ENCODE data around the gene ALDH7A1. TPM values are rescaled to one million over a fixed set of nuclear protein-coding genes. Genes with fewer than 3 reads are reported as not detected.
"Not testable (repeated sequence)": the region's sequence is repeated elsewhere in the genome, so short reads cannot be mapped to it uniquely, and the experiment has no call there.

Gene ALDH7A1
- total RNA-seq, 1 donor from 2014 or later, result 29.7 TPM

GRCh38 chr5:126617603-126618002 lies 22.6 kb upstream of the ALDH7A1 start:
- peaks cover 12 to 20% (median 14%) of the 10 kb centered on the region in 3 donors for H3K36me3 ChIP-seq (ENCODE audit: control insufficient read depth in 3 of 3, insufficient read depth in 3 of 3, low read length in 3 of 3)
- H3K9me3 ChIP-seq (ENCODE audit: control insufficient read depth in 3 of 3, low read length in 3 of 3); H3K4me3 ChIP-seq (ENCODE audit: low read length in 3 of 3); H3K27ac ChIP-seq (ENCODE audit: low read depth, low read length); H3K27me3 ChIP-seq (ENCODE audit: control insufficient read depth in 3 of 3, insufficient read depth in 3 of 3, low read length in 3 of 3); H3K9ac ChIP-seq (ENCODE audit: low read depth in 1 of 3, low read length in 3 of 3); H3K4me1 ChIP-seq (ENCODE audit: control insufficient read depth in 3 of 3, insufficient read depth in 3 of 3, low read length in 3 of 3): not testable (repeated sequence)

GRCh38 chr5:126615286-126615685 lies 20.3 kb upstream of the ALDH7A1 start:
- peaks cover 12 to 21% (median 18%) of the 10 kb centered on the region in 3 donors for H3K36me3 ChIP-seq (ENCODE audit: control insufficient read depth in 3 of 3, insufficient read depth in 3 of 3, low read length in 3 of 3)
- H3K4me1 ChIP-seq (ENCODE audit: control insufficient read depth in 3 of 3, insufficient read depth in 3 of 3, low read length in 3 of 3), result peaks cover 0 to 3% (median 0%) of the 10 kb centered on the region in 3 donors
- H3K4me3 ChIP-seq (ENCODE audit: low read length in 3 of 3), result no peak overlapping the region
- no peak overlapping the region for H3K27ac ChIP-seq (ENCODE audit: low read depth, low read length)
- no peaks in the 10 kb centered on the region for H3K27me3 ChIP-seq (ENCODE audit: control insufficient read depth in 3 of 3, insufficient read depth in 3 of 3, low read length in 3 of 3)
- no peak overlapping the region for H3K9ac ChIP-seq (ENCODE audit: low read depth in 1 of 3, low read length in 3 of 3)
- no peaks in the 10 kb centered on the region for H3K9me3 ChIP-seq (ENCODE audit: control insufficient read depth in 3 of 3, low read length in 3 of 3)

GRCh38 chr5:126613941-126614592 lies 19.0 kb upstream of the ALDH7A1 start:
- H3K36me3 ChIP-seq (ENCODE audit: control insufficient read depth in 3 of 3, insufficient read depth in 3 of 3, low read length in 3 of 3), result peaks cover 10 to 26% (median 24%) of the 10 kb centered on the region in 3 donors

GRCh38 chr5:126610616-126611015 lies 15.6 kb upstream of the ALDH7A1 start:
- no peak overlapping the region for H3K27ac ChIP-seq (ENCODE audit: low read depth, low read length)

More at GRCh38 chr5:126613941-126614592, 19.0 kb upstream of the ALDH7A1 start:
- H3K27ac ChIP-seq (ENCODE audit: low read depth, low read length), result no peak overlapping the region
- no peak overlapping the region for H3K4me3 ChIP-seq (ENCODE audit: low read length in 3 of 3)
- no peaks in the 10 kb centered on the region for H3K27me3 ChIP-seq (ENCODE audit: control insufficient read depth in 3 of 3, insufficient read depth in 3 of 3, low read length in 3 of 3)
- H3K4me1 ChIP-seq (ENCODE audit: control insufficient read depth in 3 of 3, insufficient read depth in 3 of 3, low read length in 3 of 3), result peaks cover 0 to 3% (median 0%) of the 10 kb centered on the region in 3 donors
- no peak overlapping the region for H3K9ac ChIP-seq (ENCODE audit: low read depth in 1 of 3, low read length in 3 of 3)
- H3K9me3 ChIP-seq (ENCODE audit: control insufficient read depth in 3 of 3, low read length in 3 of 3), result no peaks in the 10 kb centered on the region

GRCh38 chr5:126610160-126610559 lies 15.1 kb upstream of the ALDH7A1 start:
- Histone ChIP-seq H3K4me1 (ENCODE audit: control insufficient read depth in 3 of 3, insufficient read depth in 3 of 3, low read length in 3 of 3) (peaks cover 8 to 9% (median 9%) of the 10 kb centered on the region in 3 donors), H3K27me3 (ENCODE audit: control insufficient read depth in 3 of 3, insufficient read depth in 3 of 3, low read length in 3 of 3) (no peaks in the 10 kb centered on the region), H3K36me3 (ENCODE audit: control insufficient read depth in 3 of 3, insufficient read depth in 3 of 3, low read length in 3 of 3) (peaks cover 0 to 20% (median 20%) of the 10 kb centered on the region in 3 donors), H3K27ac (ENCODE audit: low read depth, low read length) (no peak overlapping the region), H3K9ac (ENCODE audit: low read depth in 1 of 3, low read length in 3 of 3) (no peak overlapping the region), H3K9me3 (ENCODE audit: control insufficient read depth in 3 of 3, low read length in 3 of 3) (no peaks in the 10 kb centered on the region), H3K4me3 (ENCODE audit: low read length in 3 of 3) (no peak overlapping the region)

More at GRCh38 chr5:126610616-126611015, 15.6 kb upstream of the ALDH7A1 start:
- H3K4me3 ChIP-seq (ENCODE audit: low read length in 3 of 3), result no peak overlapping the region
- H3K27me3 ChIP-seq (ENCODE audit: control insufficient read depth in 3 of 3, insufficient read depth in 3 of 3, low read length in 3 of 3), result no peaks in the 10 kb centered on the region
- peaks cover 4 to 7% (median 5%) of the 10 kb centered on the region in 3 donors for H3K4me1 ChIP-seq (ENCODE audit: control insufficient read depth in 3 of 3, insufficient read depth in 3 of 3, low read length in 3 of 3)
- no peak overlapping the region for H3K9ac ChIP-seq (ENCODE audit: low read depth in 1 of 3, low read length in 3 of 3)
- H3K9me3 ChIP-seq (ENCODE audit: control insufficient read depth in 3 of 3, low read length in 3 of 3), result no peaks in the 10 kb centered on the region
- H3K36me3 ChIP-seq (ENCODE audit: control insufficient read depth in 3 of 3, insufficient read depth in 3 of 3, low read length in 3 of 3), result peaks cover 0 to 17% (median 17%) of the 10 kb centered on the region in 3 donors

GRCh38 chr5:126605525-126605924 lies 10.5 kb upstream of the ALDH7A1 start:
- H3K36me3 ChIP-seq (ENCODE audit: control insufficient read depth in 3 of 3, insufficient read depth in 3 of 3, low read length in 3 of 3), result peaks cover 8 to 25% (median 25%) of the 10 kb centered on the region in 3 donors
- H3K27ac ChIP-seq (ENCODE audit: low read depth, low read length), result no peak overlapping the region
- no peak overlapping the region for H3K4me3 ChIP-seq (ENCODE audit: low read length in 3 of 3)
- peaks cover 21 to 25% (median 24%) of the 10 kb centered on the region in 3 donors for H3K4me1 ChIP-seq (ENCODE audit: control insufficient read depth in 3 of 3, insufficient read depth in 3 of 3, low read length in 3 of 3)
- peak overlapping the region in 2 of 3 donors; percentile 45 to 47 for H3K9ac ChIP-seq (ENCODE audit: low read depth in 1 of 3, low read length in 3 of 3)
- no peaks in the 10 kb centered on the region for H3K27me3 ChIP-seq (ENCODE audit: control insufficient read depth in 3 of 3, insufficient read depth in 3 of 3, low read length in 3 of 3)
- no peaks in the 10 kb centered on the region for H3K9me3 ChIP-seq (ENCODE audit: control insufficient read depth in 3 of 3, low read length in 3 of 3)

- Histone ChIP-seq H3K9me3 (ENCODE audit: control insufficient read depth in 3 of 3, low read length in 3 of 3) (no peaks in the 10 kb centered on the region), H3K9ac (ENCODE audit: low read depth in 1 of 3, low read length in 3 of 3) (no peak overlapping the region), H3K36me3 (ENCODE audit: control insufficient read depth in 3 of 3, insufficient read depth in 3 of 3, low read length in 3 of 3) (peaks cover 8 to 15% (median 14%) of the 10 kb centered on the region in 3 donors), H3K4me3 (ENCODE audit: low read length in 3 of 3) (no peak overlapping the region), H3K27me3 (ENCODE audit: control insufficient read depth in 3 of 3, insufficient read depth in 3 of 3, low read length in 3 of 3) (no peaks in the 10 kb centered on the region), H3K4me1 (ENCODE audit: control insufficient read depth in 3 of 3, insufficient read depth in 3 of 3, low read length in 3 of 3) (peaks cover 26 to 29% (median 27%) of the 10 kb centered on the region in 3 donors), H3K27ac (ENCODE audit: low read depth, low read length) (no peak overlapping the region)
Observed at GRCh38 chr5:126603402-126603991, 8.5 kb upstream of the ALDH7A1 start.

GRCh38 chr5:126600631-126601511 lies 5.9 kb upstream of the ALDH7A1 start, which contains the start of gene PHAX:
Gene PHAX, plus strand, starts transcription at chr5:126600947. Its CDS starts 16 bp downstream, at chr5:126600963.
- H3K9ac ChIP-seq (ENCODE audit: low read depth in 1 of 3, low read length in 3 of 3), result peak within 1 kb of the TSS; percentile 86 to 95 (median 94)
- peak within 1 kb of the TSS; percentile 96 to 99 (median 96) for H3K4me3 ChIP-seq (ENCODE audit: low read length in 3 of 3)
- no peaks in the 10 kb centered on the region for H3K27me3 ChIP-seq (ENCODE audit: control insufficient read depth in 3 of 3, insufficient read depth in 3 of 3, low read length in 3 of 3)
- H3K9me3 ChIP-seq (ENCODE audit: control insufficient read depth in 3 of 3, low read length in 3 of 3), result no peaks in the 10 kb centered on the region
- H3K27ac ChIP-seq (ENCODE audit: low read depth, low read length), result peak within 1 kb of the TSS; percentile 67
- peaks cover 8 to 15% (median 14%) of the 10 kb centered on the region in 3 donors for H3K36me3 ChIP-seq (ENCODE audit: control insufficient read depth in 3 of 3, insufficient read depth in 3 of 3, low read length in 3 of 3)
- H3K4me1 ChIP-seq (ENCODE audit: control insufficient read depth in 3 of 3, insufficient read depth in 3 of 3, low read length in 3 of 3), result peaks cover 24 to 25% (median 24%) of the 10 kb centered on the region in 3 donors

GRCh38 chr5:126599971-126600630 lies 5.1 kb upstream of the ALDH7A1 start:
- Histone ChIP-seq H3K27ac (ENCODE audit: low read depth, low read length) (peak overlapping the region; percentile 67), H3K4me1 (ENCODE audit: control insufficient read depth in 3 of 3, insufficient read depth in 3 of 3, low read length in 3 of 3) (peaks cover 19 to 20% (median 20%) of the 10 kb centered on the region in 3 donors), H3K4me3 (ENCODE audit: low read length in 3 of 3) (peak overlapping the region; percentile 96 to 99 (median 96)), H3K36me3 (ENCODE audit: control insufficient read depth in 3 of 3, insufficient read depth in 3 of 3, low read length in 3 of 3) (peaks cover 8 to 11% (median 11%) of the 10 kb centered on the region in 3 donors), H3K9ac (ENCODE audit: low read depth in 1 of 3, low read length in 3 of 3) (peak overlapping the region; percentile 86 to 95 (median 94))
- H3K9me3 ChIP-seq (ENCODE audit: control insufficient read depth in 3 of 3, low read length in 3 of 3); H3K27me3 ChIP-seq (ENCODE audit: control insufficient read depth in 3 of 3, insufficient read depth in 3 of 3, low read length in 3 of 3): not testable (repeated sequence)
